GM19023 (cell line): Measurements from ENCODE around the gene PSMG3.
"Not testable (repeated sequence)": the region's sequence is repeated elsewhere in the genome, so short reads cannot be mapped to it uniquely, and the experiment has no call there.

Experiments used
- ATAC-seq: cut with Tn5 transposase; IDR thresholded peaks from one replicate; pipeline ENCODE4 v1.9.1; 2021; ENCODE audit warnings: mild to moderate bottlenecking, moderate library complexity; ENCODE audit not compliant: unreplicated experiment

PSMG3 gene

GRCh38 chr7:1597066-1597760 lies 27.4 kb upstream of the PSMG3 start:
- ATAC-seq, result no peak

- ATAC-seq, result no peak
Observed at GRCh38 chr7:1596181-1597043, 26.6 kb upstream of the PSMG3 start.

- no peak for ATAC-seq
Observed at GRCh38 chr7:1595636-1596035, 25.8 kb upstream of the PSMG3 start.

- ATAC-seq, result no peak
Observed at GRCh38 chr7:1595027-1595426, 25.2 kb upstream of the PSMG3 start.

GRCh38 chr7:1593904-1594421 lies 24.1 kb upstream of the PSMG3 start:
- no peak for ATAC-seq

GRCh38 chr7:1593091-1593866 lies 23.4 kb upstream of the PSMG3 start:
- ATAC-seq, result no peak

GRCh38 chr7:1592299-1592871 lies 22.6 kb upstream of the PSMG3 start:
- no peak for ATAC-seq

GRCh38 chr7:1591876-1592275 lies 22.0 kb upstream of the PSMG3 start:
- ATAC-seq, result no peak

GRCh38 chr7:1591396-1591795 lies 21.6 kb upstream of the PSMG3 start:
- ATAC-seq, result no peak

GRCh38 chr7:1590887-1591286 lies 21.1 kb upstream of the PSMG3 start:
- no peak for ATAC-seq

- ATAC-seq, result no peak
Observed at GRCh38 chr7:1590476-1590875, 20.6 kb upstream of the PSMG3 start.

- no peak for ATAC-seq
Observed at GRCh38 chr7:1588978-1589377, 19.1 kb upstream of the PSMG3 start.

GRCh38 chr7:1587738-1588137 lies 17.9 kb upstream of the PSMG3 start:
- ATAC-seq, result no peak

- ATAC-seq, result no peak
Observed at GRCh38 chr7:1586827-1587705, 17.2 kb upstream of the PSMG3 start.

GRCh38 chr7:1586126-1586826 lies 16.4 kb upstream of the PSMG3 start:
- no peak for ATAC-seq

GRCh38 chr7:1585142-1585981 lies 15.5 kb upstream of the PSMG3 start:
- ATAC-seq, result no peak

- ATAC-seq, result no peak
Observed at GRCh38 chr7:1584700-1585099, 14.9 kb upstream of the PSMG3 start.

GRCh38 chr7:1583241-1583930 lies 13.6 kb upstream of the PSMG3 start:
- ATAC-seq, result not testable (repeated sequence)
